K562 treated with DMSO at 1 percent for 4 hours (cell line): ENCODE measurements around the gene RAB9A. TPM values are rescaled to one million over a fixed set of nuclear protein-coding genes. Genes with fewer than 3 reads are reported as not detected.

ENCODE experiments used
- total RNA-seq: library from RNA; unstranded; fragments of 300-600 nt; gene quantifications from 2 replicates; pipeline ENCODE4 v1.2.3, GENCODE V29; 2022; ENCODE audit not compliant: insufficient read depth

Gene RAB9A, protein sequence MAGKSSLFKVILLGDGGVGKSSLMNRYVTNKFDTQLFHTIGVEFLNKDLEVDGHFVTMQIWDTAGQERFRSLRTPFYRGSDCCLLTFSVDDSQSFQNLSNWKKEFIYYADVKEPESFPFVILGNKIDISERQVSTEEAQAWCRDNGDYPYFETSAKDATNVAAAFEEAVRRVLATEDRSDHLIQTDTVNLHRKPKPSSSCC
- 9.6 and 19.7 TPM in 2 replicates for total RNA-seq

DNA sequence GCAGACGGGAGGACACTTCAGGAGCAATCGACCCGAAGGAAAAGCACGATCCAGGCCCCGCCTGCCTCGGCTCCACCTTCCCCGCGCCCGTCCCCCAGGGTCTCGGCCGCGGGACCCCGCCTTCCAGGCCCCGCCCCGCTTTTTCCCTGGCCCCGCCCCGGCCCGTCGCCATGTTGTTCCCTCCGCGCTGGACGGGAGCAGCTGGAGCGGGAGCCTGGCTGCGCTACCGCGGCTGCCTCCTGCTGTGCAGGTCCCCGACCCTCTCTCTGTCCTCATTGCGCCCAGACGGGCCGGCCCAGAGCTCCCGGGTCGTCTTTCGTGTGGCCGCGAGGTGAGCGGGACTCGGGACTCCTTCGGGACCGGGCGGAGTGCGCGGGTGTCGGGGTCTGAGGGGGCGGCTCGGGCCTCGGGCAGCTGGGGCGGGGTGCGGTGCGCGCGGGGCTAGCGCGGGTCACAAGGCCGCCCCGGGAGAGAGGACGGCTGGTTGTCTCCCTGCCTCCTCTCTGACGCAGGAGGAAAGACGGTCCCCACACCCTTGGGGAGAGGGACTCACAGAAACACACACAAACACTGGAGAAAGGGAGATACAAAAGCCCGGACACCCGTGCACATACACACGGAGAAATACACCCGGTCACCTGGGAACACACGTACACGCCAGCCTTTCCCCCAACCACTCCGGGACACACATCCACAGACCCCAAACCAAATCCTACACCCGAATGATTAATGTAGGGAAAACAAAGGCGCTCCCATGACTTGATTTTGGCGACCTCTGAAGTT, at the start of gene RAB9A:
RAB9A (plus strand) TSS at position 171 of the 783 bp plus-strand sequence. CDS start 19,619 bp downstream, outside the sequence.

DNA sequence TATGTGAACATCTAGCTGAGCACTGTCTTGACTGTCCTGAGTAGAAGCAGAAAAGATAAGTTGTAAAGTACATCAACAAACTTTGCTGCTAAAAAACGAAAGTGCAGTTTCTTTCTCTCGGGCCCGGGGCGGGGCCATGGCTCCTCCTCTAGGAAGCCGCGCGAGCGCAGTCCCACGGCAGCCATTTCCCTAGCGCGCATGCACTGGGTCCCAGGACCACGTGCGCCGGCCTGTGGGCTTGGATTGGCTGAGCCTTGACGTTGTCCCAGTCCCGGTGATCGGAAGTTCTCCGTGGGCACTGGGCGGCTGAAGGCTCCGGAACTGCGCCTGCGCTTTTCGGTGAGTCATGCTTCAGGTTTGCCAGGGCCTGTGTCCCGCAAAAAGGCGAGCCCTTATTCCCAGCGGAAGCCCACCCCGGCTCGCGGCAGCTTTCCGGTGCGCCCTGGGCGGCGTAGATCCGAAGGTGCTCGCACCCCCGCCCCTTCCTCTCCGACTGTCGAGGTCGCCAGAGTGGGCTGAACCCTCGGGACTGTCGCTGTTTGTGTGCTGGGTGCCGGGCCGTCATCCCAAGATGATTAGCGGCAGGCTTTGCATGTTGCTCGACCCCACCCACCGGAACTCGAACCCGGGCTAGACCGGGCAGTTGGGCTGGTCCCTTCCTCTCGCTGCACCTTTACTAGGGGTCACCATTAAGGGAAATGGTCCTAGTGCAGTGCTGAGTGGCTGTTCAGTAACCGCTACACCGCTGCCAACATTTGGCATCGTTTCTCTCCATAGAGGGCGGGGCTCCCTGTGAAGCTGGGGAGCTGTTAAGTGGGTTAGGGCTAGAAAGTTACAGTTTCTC, 35.9 kb upstream of the RAB9A start, which contains the start of gene TCEANC:
TCEANC (plus strand) TSS at position 292 of the 844 bp plus-strand sequence. CDS start 9,368 bp downstream, outside the sequence.

DNA sequence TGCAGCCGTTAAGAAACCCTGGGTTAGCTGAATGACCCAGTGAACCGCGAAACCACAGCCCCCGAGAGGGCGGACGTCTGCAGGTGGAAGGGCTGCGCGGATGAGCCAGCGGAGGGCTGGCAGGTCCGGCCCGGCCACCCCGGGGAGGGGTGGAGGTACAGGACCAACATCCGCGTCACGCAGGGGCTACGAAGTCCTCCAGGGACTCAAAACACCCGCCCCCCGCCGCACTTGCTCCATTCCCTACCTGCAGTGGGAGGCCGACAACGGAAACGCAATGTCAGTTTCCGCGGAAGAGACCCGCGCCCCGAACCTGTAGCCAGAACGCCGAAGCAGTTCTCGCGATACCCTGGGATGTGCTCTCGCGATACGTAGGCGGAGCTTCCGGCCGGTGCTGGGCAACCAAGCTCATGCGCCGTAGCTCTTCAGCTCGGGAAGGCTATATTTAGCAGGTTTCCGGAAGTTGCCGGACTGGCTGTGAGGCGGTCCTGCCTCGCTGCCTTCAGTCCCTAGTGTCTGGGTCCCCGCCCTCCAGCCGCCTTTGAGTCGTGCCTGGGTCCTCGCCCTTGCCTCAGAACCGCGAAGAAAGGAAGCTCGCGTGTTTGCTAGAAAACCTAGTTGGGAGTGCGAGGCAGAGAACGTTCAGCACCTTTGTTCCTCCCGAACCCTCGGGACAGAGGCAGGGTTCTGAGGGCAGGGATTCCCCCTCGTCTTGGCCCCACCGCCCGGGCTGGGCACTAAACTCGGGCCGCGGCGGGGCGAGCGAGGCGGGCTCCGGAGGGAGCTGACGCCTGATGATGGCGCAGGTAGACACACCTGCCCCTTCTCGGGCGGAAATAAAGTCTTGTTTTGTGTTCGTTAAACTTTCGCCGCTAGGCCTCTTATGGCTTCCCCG, 45.6 kb downstream of the RAB9A start, which contains the start of the genes OFD1 and TRAPPC2:
OFD1 (plus strand) TSS at position 471 of the 895 bp plus-strand sequence; CDS start at position 795, 324 bp downstream.
TRAPPC2 (minus strand) TSS at position 343 of the 895 bp plus-strand sequence. CDS start 14,657 bp downstream, outside the sequence.

Other genes with a start within 250 kb of the RAB9A start
- not detected in 2 replicates for gene EGFL6, start 119.5 kb upstream of the RAB9A start, total RNA-seq
- 1.5 and 2.9 TPM in 2 replicates for gene TCEANC, start 36.0 kb upstream of the RAB9A start, total RNA-seq
- gene TRAPPC2, start 45.5 kb downstream of the RAB9A start, total RNA-seq: 5.4 TPM in 2 replicates
- gene OFD1, start 45.6 kb downstream of the RAB9A start, total RNA-seq: 8.5 and 16.0 TPM in 2 replicates
- 0.31 and 0.49 TPM in 2 replicates for gene GPM6B, start 128.0 kb downstream of the RAB9A start, total RNA-seq